GM12878 (cell line): ENCODE results near the gene CBX2. TPM values are rescaled to one million over a fixed set of nuclear protein-coding genes. Genes with fewer than 3 reads are reported as not detected.
A peak's percentile ranks its signal among the peaks of the same experiment; 100 is the strongest.

ENCODE experiments used
- ASH2L ChIP-seq: fragments of 300-600, 200-600 bp; sonication (generic); IDR thresholded peaks from 2 replicates; pipeline ENCODE4 v1.6.1; 2017; ENCODE audit warnings: low read depth, mild to moderate bottlenecking, borderline replicate concordance
- CBX5 ChIP-seq: sonication (generic); IDR thresholded peaks from 2 replicates; pipeline ENCODE4 v1.6.1; 2016; ENCODE audit warnings: low read depth, moderate library complexity, mild to moderate bottlenecking, inconsistent platforms
- CHD4 ChIP-seq: fragments of 200-600 bp; sonication (generic); IDR thresholded peaks from 2 replicates; pipeline ENCODE4 v1.6.1; 2016; ENCODE audit warnings: mild to moderate bottlenecking
- CTCF ChIP-seq, 3 experiments: IDR thresholded peaks in 2 of 3; conservative IDR thresholded peaks in 1 of 3; 2 replicates each; pipeline ENCODE4 v1.5.1; 2011; ENCODE audit warnings: low read depth in 3 of 3, low read length in 3 of 3, mild to moderate bottlenecking in 3 of 3, control low read depth in 2 of 3, moderate library complexity in 2 of 3, inconsistent platforms in 1 of 3, mixed read lengths in 1 of 3; ENCODE audit not compliant: control insufficient read depth in 2 of 3, insufficient read depth in 1 of 3; ENCODE audit errors: extremely low read depth in 1 of 3
- DPF2 ChIP-seq: fragments of 450-650 bp; IDR thresholded peaks from 2 replicates; pipeline ENCODE4 v1.6.1; 2017; ENCODE audit warnings: mild to moderate bottlenecking
- HCFC1 ChIP-seq: fragments of 150-350 bp; IDR thresholded peaks from 2 replicates; pipeline ENCODE4 v1.6.1; 2014; ENCODE audit warnings: low read length
- IKZF2 ChIP-seq, 2 experiments: fragments of 450-650 bp; IDR thresholded peaks; 2 replicates each; pipeline ENCODE4 v1.6.1; 2017; ENCODE audit warnings: mild to moderate bottlenecking in 2 of 2, moderate library complexity in 2 of 2
- MAX ChIP-seq: IDR thresholded peaks from 2 replicates; pipeline ENCODE4 v1.6.1; 2012; ENCODE audit warnings: low read depth, low read length, improper control_type of control experiment
- MLLT1 ChIP-seq: fragments of 450-650 bp; IDR thresholded peaks from 2 replicates; pipeline ENCODE4 v1.6.1; 2016; ENCODE audit warnings: mild to moderate bottlenecking
- NFXL1 ChIP-seq: fragments of 450-650 bp; IDR thresholded peaks from 2 replicates; pipeline ENCODE4 v1.6.1; 2017; ENCODE audit warnings: antibody characterized with exemption, mild to moderate bottlenecking, borderline replicate concordance
- POLR2A ChIP-seq: IDR thresholded peaks from 2 replicates; pipeline ENCODE4 v1.6.1; 2011; ENCODE audit warnings: low read depth, mild to moderate bottlenecking, low read length
- RELA ChIP-seq: fragments of 450-650 bp; IDR thresholded peaks from 2 replicates; pipeline ENCODE4 v1.8.0; 2014; ENCODE audit warnings: borderline replicate concordance; ENCODE audit not compliant: partially characterized antibody
- RFX5 ChIP-seq: IDR thresholded peaks from 2 replicates; pipeline ENCODE4 v1.6.1; 2011; ENCODE audit warnings: low read depth, low read length, improper control_type of control experiment
- ZBTB40 ChIP-seq: fragments of 450-650 bp; IDR thresholded peaks from 2 replicates; pipeline ENCODE4 v1.6.1; 2016; ENCODE audit warnings: mild to moderate bottlenecking, moderate library complexity, borderline replicate concordance
- polyA plus RNA-seq, 11 experiments: library from polyadenylated mRNA; depleted of rRNA in 4 of 11; unstranded in 6 of 11; stranded (reverse) in 5 of 11; fragments of >200 nt; fragmentation: Nextera tagmentation in 4 of 11; fragmentation: Illumina TruSeq in 1 of 11; extraction: Ambion mirVana in 4 of 11; extraction: Trizol in 1 of 11; gene quantifications; 1 replicate in 1 of 11; 2 replicates in 10 of 11; pipeline versions ENCODE4 v1.2.1 to v1.2.3, GENCODE V29; 2011 to 2016; ENCODE audit warnings: inconsistent platforms in 2 of 11, missing spikeins in 2 of 11, low read depth in 1 of 11
- total RNA-seq, 4 experiments: library from RNA; depleted of rRNA in 3 of 4; stranded (reverse); fragments of >200 nt in 3 of 4; fragmentation: Illumina TruSeq in 1 of 4; extraction: Trizol in 1 of 4; gene quantifications; 2 replicates each; pipeline versions ENCODE4 v1.2.1 to v1.2.3, GENCODE V29; 2013 to 2021

The CBX2 gene
- total and polyA plus RNA-seq, 10 of the 15 experiments (the other 5 are each of a cell fraction or from before 2014, with no cell fraction given): 0.35 to 7.5 (median 4.2) TPM

- TF ChIP-seq MLLT1: peak; percentile 99
- peak; percentile 51 for TF ChIP-seq ZBTB40
- peak in 1 of 2 experiments; percentile 24; a peak in 1 of 4 replicates for TF ChIP-seq IKZF2 (IDR thresholded peaks at IDR 0.05)
- no peak for TF ChIP-seq DPF2
- TF ChIP-seq ASH2L: no peak
- no peak for TF ChIP-seq NFXL1
- peak; percentile 32 for TF ChIP-seq HCFC1
- 0 out of 2 replicates have a peak, but pooled peaks have one; percentile 43 for TF ChIP-seq CBX5
- no peak for TF ChIP-seq CHD4
- no peak for TF ChIP-seq CTCF (IDR thresholded peaks at IDR 0.05 in 2 of 3, conservative IDR thresholded peaks at IDR 0.05 in 1 of 3; ENCODE audit: control insufficient read depth in 2 of 3, extremely low read depth in 1 of 3, insufficient read depth in 1 of 3, low read depth in 3 of 3, low read length in 3 of 3)
- TF ChIP-seq RELA: no peak
- TF ChIP-seq RFX5: no peak
- 0 out of 2 replicates have a peak, but pooled peaks have one; percentile 25 for TF ChIP-seq POLR2A
- TF ChIP-seq MAX: no peak
Observed at GRCh38 chr17:79800325-79801155, 22.6 kb downstream of the CBX2 start (continued).
